ENCODE results near the gene SDHC. TPM values are rescaled to one million over a fixed set of nuclear protein-coding genes. Genes with fewer than 3 reads are reported as not detected.

Gene SDHC
- polyA plus RNA-seq, 3 donors: 208 to 350 (median 323) TPM

- no peaks in the 10 kb centered on the region for H3K4me1 Mint-ChIP-seq
- Histone ChIP-seq H3K36me3 (replicated peaks in 1 of 2; ENCODE audit: control insufficient read depth in 1 of 2, insufficient read depth in 2 of 2, low read length in 2 of 2) (peaks cover 74 to 98% of the 10 kb centered on the region in 2 donors), H3K9ac (ENCODE audit: insufficient read depth, low read length, poor library complexity, severe bottlenecking) (no peak overlapping the region), H2AFZ (ENCODE audit: insufficient read depth, low read depth, low read length, poor library complexity, severe bottlenecking) (no peak overlapping the region), H3K27me3 (ENCODE audit: control insufficient read depth in 2 of 2, insufficient read depth in 2 of 2, low read length in 2 of 2) (no peaks in the 10 kb centered on the region), H3K4me3 (replicated peaks in 1 of 3; ENCODE audit: low read depth in 2 of 3, low read length in 3 of 3) (no peak overlapping the region), H3K79me2 (ENCODE audit: insufficient read depth, low read length) (no peaks in the 10 kb centered on the region), H3K27ac (ENCODE audit: low read depth in 1 of 2, low read length in 2 of 2) (no peak overlapping the region), H3K9me3 (replicated peaks in 1 of 2; ENCODE audit: control insufficient read depth in 1 of 2, insufficient read depth in 1 of 2, low read length in 2 of 2) (no peaks in the 10 kb centered on the region), H4K20me1 (ENCODE audit: insufficient read depth, low read length) (no peaks in the 10 kb centered on the region), H3K4me2 (replicated peaks; ENCODE audit: extremely low read depth, low read length, poor library complexity, severe bottlenecking) (no peak overlapping the region), H3K4me1 (ENCODE audit: control insufficient read depth in 1 of 2, insufficient read depth in 2 of 2, low read length in 2 of 2) (no peaks in the 10 kb centered on the region)
- H3K36me3 Mint-ChIP-seq: peaks cover 53 to 83% of the 10 kb centered on the region in 2 donors
- H3K27me3 Mint-ChIP-seq (ENCODE audit: low read depth in 3 of 3): peaks cover 0 to 2% (median 0%) of the 10 kb centered on the region in 3 donors
- intact Hi-C loops (cut with micrococcal nuclease): no loop called here
- WGBS (ENCODE audit: insufficient coverage): no CpG with 5 or more reads among the region's 2 CpGs
- no peak for DNase-seq
- no peaks in the 10 kb centered on the region for H3K9me3 Mint-ChIP-seq
- TF ChIP-seq CTCF (IDR thresholded peaks at IDR 0.05): no peak
- H3K4me3 Mint-ChIP-seq: no peak overlapping the region
- H3K27ac Mint-ChIP-seq: no peak overlapping the region
Observed at GRCh38 chr1:161342177-161342576, 28.0 kb downstream of the SDHC start.

GRCh38 chr1:161342821-161343220 lies 28.6 kb downstream of the SDHC start:
- H3K27ac ChIP-seq (ENCODE audit: low read depth in 1 of 2, low read length in 2 of 2): no peak overlapping the region
- Mint-ChIP-seq H3K27ac (no peak overlapping the region), H3K4me3 (no peak overlapping the region), H3K36me3 (peaks cover 54 to 83% of the 10 kb centered on the region in 2 donors), H3K27me3 (ENCODE audit: low read depth in 3 of 3) (peaks cover 0 to 2% (median 0%) of the 10 kb centered on the region in 3 donors), H3K9me3 (no peaks in the 10 kb centered on the region), H3K4me1 (no peaks in the 10 kb centered on the region)
- H2AFZ ChIP-seq (ENCODE audit: insufficient read depth, low read depth, low read length, poor library complexity, severe bottlenecking): no peak overlapping the region
- H3K4me3 ChIP-seq (replicated peaks in 1 of 3; ENCODE audit: low read depth in 2 of 3, low read length in 3 of 3): no peak overlapping the region
- no peak overlapping the region for H3K4me2 ChIP-seq (replicated peaks; ENCODE audit: extremely low read depth, low read length, poor library complexity, severe bottlenecking)
- no peaks in the 10 kb centered on the region for H3K9me3 ChIP-seq (replicated peaks in 1 of 2; ENCODE audit: control insufficient read depth in 1 of 2, insufficient read depth in 1 of 2, low read length in 2 of 2)
- no peaks in the 10 kb centered on the region for H3K27me3 ChIP-seq (ENCODE audit: control insufficient read depth in 2 of 2, insufficient read depth in 2 of 2, low read length in 2 of 2)
- H3K79me2 ChIP-seq (ENCODE audit: insufficient read depth, low read length): no peaks in the 10 kb centered on the region
- H3K4me1 ChIP-seq (ENCODE audit: control insufficient read depth in 1 of 2, insufficient read depth in 2 of 2, low read length in 2 of 2): no peaks in the 10 kb centered on the region
- TF ChIP-seq CTCF (IDR thresholded peaks at IDR 0.05): no peak
- no peak overlapping the region for H3K9ac ChIP-seq (ENCODE audit: insufficient read depth, low read length, poor library complexity, severe bottlenecking)
- WGBS (ENCODE audit: insufficient coverage): 96% methylated on average over 4 of the region's 5 CpGs
- DNase-seq: no peak
- no peaks in the 10 kb centered on the region for H4K20me1 ChIP-seq (ENCODE audit: insufficient read depth, low read length)
- H3K36me3 ChIP-seq (replicated peaks in 1 of 2; ENCODE audit: control insufficient read depth in 1 of 2, insufficient read depth in 2 of 2, low read length in 2 of 2): peaks cover 71 to 93% of the 10 kb centered on the region in 2 donors
- intact Hi-C loops (cut with micrococcal nuclease): no loop called here
